Lower lobe of right lung (tissue), 2 donors: ENCODE data around the gene PTPRM. TPM values are rescaled to one million over a fixed set of nuclear protein-coding genes. Genes with fewer than 3 reads are reported as not detected.
"Not testable (repeated sequence)": the region's sequence is repeated elsewhere in the genome, so short reads cannot be mapped to it uniquely, and the experiment has no call there.

ENCODE experiments used
- ATAC-seq, 2 donors: fragments of 200-7000 bp; cut with Tn5 transposase; one replicate each; pipeline ENCODE4 v1.9.1; 2020 to 2022; ENCODE audit warnings: mild to moderate bottlenecking in 2 of 2, moderate library complexity in 2 of 2
- DNase-seq: peaks from one replicate; pipeline ENCODE4 v3.0.0-alpha.2; 2020
- H3K27ac ChIP-seq: fragments of 200-600 bp; one replicate; pipeline ENCODE4 v1.8.0; 2022
- H3K27me3 ChIP-seq: fragments of 200-600 bp; one replicate; pipeline ENCODE4 v1.8.0; 2022; ENCODE audit warnings: low read depth
- H3K36me3 ChIP-seq: fragments of 200-600 bp; one replicate; pipeline ENCODE4 v1.8.0; 2022; ENCODE audit warnings: mild to moderate bottlenecking
- H3K4me1 ChIP-seq: fragments of 200-600 bp; one replicate; pipeline ENCODE4 v1.8.0; 2022
- H3K4me3 ChIP-seq: fragments of 200-600 bp; one replicate; pipeline ENCODE4 v1.8.0; 2022; ENCODE audit warnings: mild to moderate bottlenecking
- H3K9me3 ChIP-seq: fragments of 200-600 bp; one replicate; pipeline ENCODE4 v1.8.0; 2022
- CTCF ChIP-seq: fragments of 200-600 bp; IDR thresholded peaks from one replicate; pipeline ENCODE4 v1.8.0; 2022; ENCODE audit warnings: antibody characterized with exemption, mild to moderate bottlenecking
- intact Hi-C: fragments of 100-400 bp; cut with DNase I; formaldehyde crosslinking; loops from one replicate; pipeline ENCODE4 v1.11.0; 2022
- total RNA-seq: library from RNA; stranded (reverse); fragmentation: NEBNext Ultra II Directional; extraction: Animal tissue kit (Norgen Biotek cat#: 25700); gene quantifications from one replicate; pipeline ENCODE4 v1.2.1, GENCODE V29; 2021
- donor health status: DM: no; HTN: yes; CAD: no; lungs with severe emphysema.

PTPRM gene
- total RNA-seq, 1 donor from 2014 or later = 85.2 TPM

- DNase-seq (no peak), ATAC-seq (peak in 1 of 2 donors; percentile 62)
- Histone ChIP-seq H3K27me3 (no peaks in the 10 kb centered on the region), H3K27ac (no peak overlapping the region), H3K9me3 (no peaks in the 10 kb centered on the region), H3K4me3 (no peak overlapping the region), H3K4me1 (peaks cover 2% of the 10 kb centered on the region), H3K36me3 (no peaks in the 10 kb centered on the region)
- no peak for TF ChIP-seq CTCF
- intact Hi-C loops = no loop called here
Observed at GRCh38 chr18:7729868-7730267, 162.8 kb downstream of the PTPRM start.

GRCh38 chr18:7730682-7731081, 163.6 kb downstream of the PTPRM start:
- Histone ChIP-seq H3K9me3 (no peaks in the 10 kb centered on the region), H3K4me3 (no peak overlapping the region), H3K27ac (no peak overlapping the region), H3K4me1 (peaks cover 10% of the 10 kb centered on the region), H3K36me3 (no peaks in the 10 kb centered on the region), H3K27me3 (no peaks in the 10 kb centered on the region)
- DNase-seq (no peak), ATAC-seq (no peak)
- intact Hi-C loops = no loop called here
- no peak for TF ChIP-seq CTCF

DNA sequence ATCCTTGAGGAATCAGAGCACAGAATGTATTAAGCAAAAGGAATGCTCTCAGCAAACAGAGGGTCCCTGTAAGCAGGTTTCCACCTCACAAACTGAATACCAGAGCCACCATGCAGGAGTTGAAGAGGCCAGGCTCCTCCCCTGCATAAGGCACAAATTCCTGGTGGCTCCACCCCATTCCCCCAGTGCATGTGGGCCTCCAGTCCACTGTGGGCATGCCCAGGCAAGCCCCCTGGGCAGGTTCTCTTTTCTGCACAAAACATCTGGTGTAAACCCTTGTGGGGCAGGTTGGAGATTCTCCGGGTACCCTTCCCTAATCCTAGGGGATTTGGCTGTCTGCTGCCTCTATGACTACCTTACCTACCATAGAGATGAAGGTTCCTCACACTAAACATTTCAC, 166.5 kb downstream of the PTPRM start:
- Histone ChIP-seq H3K27ac (no peak overlapping the region), H3K27me3 (no peaks in the 10 kb centered on the region), H3K4me3 (no peak overlapping the region), H3K4me1 (peaks cover 10% of the 10 kb centered on the region), H3K36me3 (no peaks in the 10 kb centered on the region), H3K9me3 (no peaks in the 10 kb centered on the region)
- intact Hi-C loops = no loop called here
- no peak for TF ChIP-seq CTCF
- DNase-seq = no peak
- ATAC-seq = no peak

DNA sequence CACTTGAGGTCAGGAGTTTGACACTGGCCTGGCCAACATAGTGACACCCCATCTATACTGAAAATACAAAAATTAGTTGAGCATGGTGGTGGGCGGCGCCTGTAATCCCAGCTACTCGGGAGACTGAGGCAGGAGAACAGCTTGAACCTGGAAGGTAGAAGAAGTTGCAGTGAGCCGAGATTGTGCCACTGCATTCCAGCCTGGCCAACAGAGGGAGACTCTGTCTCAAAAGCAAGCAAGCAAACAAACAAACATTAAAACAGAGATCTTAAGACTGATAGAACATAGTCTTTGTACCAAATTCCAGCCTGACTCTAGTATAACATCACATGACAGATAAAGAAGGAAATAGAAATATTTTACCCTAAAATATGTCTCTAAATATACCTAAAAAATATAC, 168.1 kb downstream of the PTPRM start:
- H3K36me3 ChIP-seq = no peaks in the 10 kb centered on the region
- ATAC-seq (no peak), DNase-seq (no peak)
- H3K4me1 ChIP-seq = peaks cover 10% of the 10 kb centered on the region
- peak; percentile 34 for TF ChIP-seq CTCF
- H3K27me3 ChIP-seq = no peaks in the 10 kb centered on the region
- H3K4me3 ChIP-seq = no peak overlapping the region
- H3K27ac ChIP-seq = no peak overlapping the region
- intact Hi-C loops = no loop called here
- no peaks in the 10 kb centered on the region for H3K9me3 ChIP-seq

DNA sequence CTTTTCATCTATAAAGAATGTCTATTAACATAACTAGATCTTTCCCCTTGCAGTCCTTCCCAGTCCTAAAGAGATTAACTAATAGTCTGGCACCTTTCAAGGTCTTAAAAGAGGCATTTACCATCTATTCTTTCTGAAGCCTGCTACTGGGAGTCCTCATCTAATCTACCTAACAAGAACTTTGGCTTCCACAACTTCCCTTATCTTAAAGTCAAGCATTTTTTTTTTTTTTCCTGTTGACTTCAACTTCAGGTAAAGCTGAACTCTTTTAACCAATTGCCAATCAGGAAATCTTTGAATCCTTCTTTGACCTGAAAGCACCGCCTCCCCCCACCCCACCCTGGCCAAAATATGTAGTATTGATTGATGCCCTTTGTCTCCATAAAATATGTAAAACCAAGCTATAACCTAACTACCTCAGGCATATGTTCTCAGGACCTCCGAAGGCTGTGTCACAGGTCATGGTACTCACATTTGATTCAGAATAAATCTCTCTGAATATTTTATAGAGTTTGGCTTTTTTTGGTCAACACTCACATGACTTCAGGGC, 168.6 kb downstream of the PTPRM start:
- no peaks in the 10 kb centered on the region for H3K9me3 ChIP-seq
- no peak for ATAC-seq
- DNase-seq = no peak
- intact Hi-C loops = no loop called here
- no peak overlapping the region for H3K27ac ChIP-seq
- no peaks in the 10 kb centered on the region for H3K36me3 ChIP-seq
- H3K4me1 ChIP-seq = peaks cover 12% of the 10 kb centered on the region
- no peak for TF ChIP-seq CTCF
- H3K27me3 ChIP-seq = no peaks in the 10 kb centered on the region
- H3K4me3 ChIP-seq = no peak overlapping the region

DNA sequence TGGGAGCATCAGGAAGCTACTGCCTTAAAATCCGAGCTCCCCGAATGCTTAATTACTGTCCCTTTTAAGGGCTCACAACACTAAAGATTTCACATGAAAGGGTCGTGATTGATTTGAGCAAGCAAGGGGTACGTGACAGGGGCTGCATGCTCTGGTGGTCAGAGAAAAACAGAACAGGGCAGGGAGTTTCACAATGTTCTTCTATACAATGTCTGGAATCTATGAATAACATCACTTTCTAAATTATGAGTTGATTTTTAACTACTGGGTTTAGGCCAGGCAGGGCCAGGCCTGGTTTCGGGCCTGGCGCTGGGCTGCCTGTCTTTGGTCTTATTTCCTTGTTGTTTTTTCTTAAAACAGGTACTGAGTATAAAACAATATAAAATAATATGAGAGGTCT, 169.4 kb downstream of the PTPRM start:
- DNase-seq, H3K9me3 ChIP-seq, H3K4me3 ChIP-seq, H3K27me3 ChIP-seq, ATAC-seq, intact Hi-C loops, H3K36me3 ChIP-seq, H3K27ac ChIP-seq: not testable (repeated sequence)
- peaks cover 20% of the 10 kb centered on the region for H3K4me1 ChIP-seq
